Measurements from ENCODE around the gene PAFAH1B1. TPM values are rescaled to one million over a fixed set of nuclear protein-coding genes. Genes with fewer than 3 reads are reported as not detected.
A peak's percentile ranks its signal among the peaks of the same experiment; 100 is the strongest.

PAFAH1B1 gene
- total RNA-seq, 1 experiment from 2014 or later, result 89.2 TPM

DNA sequence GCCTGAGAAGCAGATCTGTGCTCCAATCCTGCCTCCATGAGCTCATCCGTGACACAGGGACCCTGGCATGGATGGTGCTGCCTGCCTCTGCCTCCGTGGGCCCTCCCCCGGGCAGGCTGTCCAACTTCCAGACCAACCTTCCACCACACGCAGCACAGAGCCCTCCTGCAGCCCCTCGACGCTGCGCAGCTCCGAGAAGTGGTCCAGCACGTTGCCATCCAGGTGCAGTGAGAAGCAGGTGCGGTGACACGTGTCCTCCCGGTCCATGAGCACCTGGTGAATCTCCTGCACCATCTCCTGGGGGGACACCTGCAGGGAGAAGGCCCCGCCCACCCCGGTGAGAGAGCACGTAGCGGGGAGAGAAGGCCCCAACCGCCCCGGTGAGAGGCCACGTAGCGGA, 109.7 kb downstream of the PAFAH1B1 start:
- DNase-seq (ENCODE audit: low read depth), result no peak

DNA sequence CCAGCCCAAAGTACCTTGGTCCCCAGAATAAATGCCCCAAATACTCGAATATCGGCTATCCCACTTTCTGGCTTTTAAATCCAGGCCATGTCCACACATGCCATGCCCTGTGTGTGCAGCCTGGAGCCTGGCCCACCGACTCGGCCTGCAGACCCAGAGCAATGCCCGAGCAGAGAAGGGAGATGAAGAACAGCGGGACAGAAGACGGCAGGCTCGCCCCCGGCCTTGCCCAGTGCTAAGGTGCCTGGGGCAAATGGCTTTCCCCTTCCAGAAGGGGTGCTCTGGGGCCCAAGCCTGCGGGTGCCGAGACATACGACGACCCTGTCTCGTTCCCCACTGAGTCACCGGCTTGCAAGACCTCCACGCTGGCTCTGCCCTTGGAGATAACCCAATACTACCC, 110.2 kb downstream of the PAFAH1B1 start:
- DNase-seq (ENCODE audit: low read depth), result no peak

DNA sequence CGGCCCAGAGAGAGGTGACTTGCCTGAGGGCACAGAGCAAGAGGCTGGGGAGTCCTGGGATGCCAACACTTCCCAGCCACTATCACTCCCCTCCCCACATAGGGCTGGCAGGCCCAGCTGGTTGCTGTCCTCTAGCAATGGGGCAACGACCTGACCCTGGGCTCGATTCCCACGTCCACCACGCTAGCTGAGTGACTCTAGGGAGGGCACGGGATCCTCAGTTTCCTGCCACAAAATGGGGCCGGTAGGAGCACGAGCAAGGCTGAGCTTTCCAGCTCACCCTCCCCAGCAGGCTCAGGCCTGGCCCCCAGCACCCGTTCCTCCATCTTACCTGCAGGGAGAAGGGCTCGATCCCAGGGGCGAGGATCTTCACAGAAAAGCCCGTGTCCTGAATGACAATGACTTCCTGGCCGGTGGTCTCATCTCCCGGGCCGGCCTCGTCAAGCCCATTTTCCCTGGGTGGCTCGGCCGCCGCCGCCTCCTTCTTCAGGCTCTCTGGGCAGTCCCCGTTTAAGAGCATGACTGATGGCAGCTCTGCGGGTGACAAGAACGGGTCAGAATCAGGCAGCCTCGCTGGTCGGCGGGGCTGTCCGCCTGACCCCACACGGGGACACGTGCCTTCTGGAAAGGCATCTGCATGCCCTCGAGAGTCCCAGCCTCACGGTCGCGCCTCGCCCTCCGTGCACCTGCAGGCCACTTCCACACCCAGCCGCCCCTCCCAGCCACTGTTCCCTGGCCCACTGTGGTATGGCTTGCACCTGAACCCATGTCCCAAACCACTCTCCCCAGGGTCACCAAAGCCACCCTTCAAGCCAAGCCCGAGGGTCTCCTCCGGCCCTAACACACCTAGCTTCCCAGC, 110.8 kb downstream of the PAFAH1B1 start:
- DNase-seq (ENCODE audit: low read depth), result no peak

DNA sequence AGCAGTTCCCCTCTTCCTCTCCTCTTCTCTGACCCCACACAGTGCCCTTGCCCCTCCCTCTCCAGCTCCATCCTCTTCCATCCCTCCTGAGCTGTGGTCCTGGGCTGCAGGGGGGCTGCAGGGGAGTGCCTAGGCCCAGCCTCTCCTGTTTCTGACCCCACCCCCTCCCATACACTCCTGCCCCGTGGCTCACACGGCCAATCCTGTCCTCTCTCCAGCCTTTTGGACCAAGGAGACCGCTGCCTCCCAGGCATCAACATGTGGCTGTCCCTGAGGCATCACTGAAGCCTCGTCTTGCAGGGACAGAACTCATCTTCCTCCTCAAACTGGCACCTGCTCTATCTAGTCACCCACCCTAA, 111.4 kb downstream of the PAFAH1B1 start:
- DNase-seq (ENCODE audit: low read depth), result no peak

DNA sequence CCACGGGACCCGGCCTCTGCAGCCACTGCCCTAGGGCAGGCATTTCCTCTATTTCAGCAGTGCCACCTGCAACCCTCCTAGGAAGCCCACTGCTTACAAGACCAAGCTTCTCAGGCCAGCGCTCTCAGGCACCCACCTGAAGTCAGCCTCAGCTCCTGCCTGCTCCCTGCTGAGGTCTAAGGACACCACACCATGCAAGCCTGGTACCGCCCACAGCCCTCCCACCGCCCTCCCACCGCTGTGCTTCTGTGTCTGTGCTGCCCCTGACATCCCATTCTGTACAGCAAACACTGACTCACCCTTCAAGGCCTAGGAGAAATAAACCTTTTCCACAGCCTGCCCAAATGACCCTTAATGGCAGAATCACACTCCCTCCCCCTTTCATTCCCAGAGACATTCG, 111.8 kb downstream of the PAFAH1B1 start:
- peak; percentile 49 for DNase-seq (ENCODE audit: low read depth)

DNA sequence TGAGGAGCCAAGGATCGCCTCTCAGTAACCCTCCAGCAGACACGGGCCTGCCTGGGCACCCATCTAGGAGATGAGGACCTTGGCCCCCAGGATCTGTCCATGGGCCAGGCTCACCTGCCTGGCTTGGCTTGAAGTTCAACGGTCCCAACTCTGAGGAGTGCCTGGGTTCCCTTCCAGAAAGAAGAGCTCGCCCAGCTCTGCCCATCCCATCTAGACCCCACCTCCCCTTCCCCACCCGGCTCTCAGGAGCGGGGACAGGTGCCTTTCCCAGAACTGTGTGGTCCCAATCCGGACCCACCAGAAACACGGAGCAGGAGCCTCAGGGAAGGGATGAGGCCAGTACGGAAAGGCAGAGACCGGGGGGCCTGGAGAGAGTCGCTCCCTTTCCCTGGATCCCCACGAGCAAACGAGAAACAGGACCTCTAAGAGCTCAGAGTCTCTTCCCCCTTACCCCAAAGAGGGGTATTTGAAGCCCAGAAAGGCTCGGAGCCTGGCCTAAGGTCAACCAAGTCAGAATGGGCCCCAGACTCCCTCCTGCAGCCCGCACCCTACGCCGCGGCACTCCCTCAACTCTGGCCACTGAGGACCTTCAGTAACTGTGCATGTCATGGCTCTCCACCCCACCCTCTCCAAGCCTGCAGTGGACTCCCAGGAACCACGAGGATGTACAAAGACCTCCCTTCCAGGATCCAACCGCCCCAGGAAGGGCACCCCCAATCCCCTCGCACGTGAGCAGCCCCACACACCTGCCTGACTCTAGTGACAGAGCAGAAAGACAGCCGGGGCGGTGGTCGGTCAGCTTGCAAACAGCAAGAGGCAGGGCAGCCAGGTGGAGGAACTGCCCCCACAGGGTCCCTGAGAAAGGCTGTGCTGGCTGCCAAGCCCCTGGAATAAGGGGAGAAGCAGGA, 112.7 kb downstream of the PAFAH1B1 start:
- DNase-seq (ENCODE audit: low read depth), result no peak

DNA sequence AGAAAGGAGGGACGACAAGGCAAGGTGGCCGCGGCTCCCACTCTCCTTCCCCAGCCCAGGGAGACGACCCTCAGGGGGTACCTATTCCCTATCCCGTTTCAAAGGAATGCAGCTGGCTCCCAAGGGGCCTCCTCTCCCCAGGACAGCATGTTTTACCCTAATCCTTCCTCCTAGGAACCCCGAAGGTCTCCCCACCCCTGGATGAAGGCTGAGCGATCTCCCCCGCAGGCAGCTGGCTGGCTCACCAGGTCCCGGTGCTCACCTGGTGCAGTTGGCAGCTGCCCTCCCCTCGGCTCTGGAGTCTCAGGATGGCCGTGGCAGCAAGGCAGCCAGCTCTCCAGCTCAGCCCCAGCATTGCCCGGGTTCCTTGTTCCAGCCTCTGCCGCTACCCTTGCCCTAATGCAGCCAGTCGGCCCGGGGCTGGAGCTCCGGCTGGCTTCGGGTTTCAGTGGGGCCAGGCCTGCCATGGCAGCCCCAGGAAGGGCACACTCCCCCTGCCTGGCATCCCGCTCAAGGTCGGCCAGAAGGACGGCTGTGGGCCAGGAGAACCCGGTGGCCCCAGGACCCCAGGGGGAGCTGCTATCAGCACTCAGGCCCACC, 113.6 kb downstream of the PAFAH1B1 start:
- DNase-seq (ENCODE audit: low read depth), result no peak

DNA sequence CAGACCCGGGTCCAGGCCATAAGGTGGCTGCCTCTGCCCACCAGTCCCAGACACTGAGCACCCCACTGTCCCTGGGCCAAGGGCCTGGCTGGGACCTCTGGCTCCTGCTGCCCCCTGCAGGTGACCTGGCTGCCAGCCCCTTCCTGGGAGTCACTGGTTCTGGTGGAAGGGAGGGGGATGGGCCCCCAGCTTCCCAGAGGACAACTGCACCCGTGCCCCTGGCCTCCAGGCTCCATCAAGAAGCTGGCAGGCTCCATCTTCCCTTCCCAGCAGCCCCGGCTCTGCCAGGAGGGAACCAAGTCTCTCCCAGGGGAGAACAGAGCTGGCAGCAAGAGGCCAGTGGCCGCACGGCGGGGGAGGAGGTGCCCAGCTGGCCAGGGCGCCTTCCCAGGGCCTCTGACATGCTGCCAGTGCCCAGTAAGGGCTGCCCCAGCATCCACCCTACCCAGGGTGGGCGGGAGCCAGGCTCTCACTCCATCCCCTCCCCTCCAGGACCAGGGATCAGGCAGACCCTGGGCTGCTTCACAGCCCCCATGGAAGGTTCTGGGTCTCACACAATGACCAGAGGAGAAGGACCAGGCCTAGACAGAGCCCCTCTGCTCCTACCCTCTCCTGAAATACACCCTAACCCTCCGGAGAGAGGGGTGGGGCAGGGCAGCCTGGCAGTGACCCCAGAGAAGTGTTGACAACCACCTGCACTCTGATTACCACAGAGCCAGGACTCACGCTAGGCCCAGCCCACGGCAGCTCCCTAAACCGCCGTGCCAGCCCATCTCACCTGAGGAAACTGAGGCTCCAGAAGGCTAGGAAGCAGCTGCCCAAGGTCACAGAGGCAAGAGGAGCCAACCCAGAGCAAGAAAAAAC, 114.5 kb downstream of the PAFAH1B1 start:
- DNase-seq (ENCODE audit: low read depth), result peak; percentile 46

DNA sequence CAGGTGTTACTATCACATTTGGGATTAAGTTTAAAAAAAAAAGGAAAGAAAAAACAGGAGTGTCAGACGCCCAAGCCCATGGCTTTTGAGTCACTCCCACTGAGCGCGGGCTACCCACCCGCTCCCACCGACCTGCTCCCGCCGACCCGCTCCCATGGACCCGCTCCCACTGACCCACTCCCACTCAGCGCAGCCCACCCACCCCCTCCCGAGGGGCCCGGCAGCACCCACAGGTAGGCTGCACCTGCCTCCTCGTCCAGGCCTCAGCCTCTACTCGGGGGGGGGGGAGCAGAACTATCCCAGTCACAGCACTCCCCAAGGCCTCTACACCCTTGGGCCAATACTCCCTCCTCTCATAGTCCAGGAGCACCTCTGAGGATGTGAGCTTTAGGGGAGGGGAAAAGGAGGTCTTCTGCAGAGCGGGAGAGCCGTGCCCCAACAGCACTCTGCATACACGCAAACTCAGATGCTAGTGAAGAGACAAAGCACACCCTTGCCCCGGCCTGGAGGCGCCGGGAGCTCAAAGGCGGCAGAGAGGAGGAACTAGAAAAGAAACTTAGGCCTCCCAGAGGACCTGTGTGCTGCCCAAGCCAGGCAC, 115.2 kb downstream of the PAFAH1B1 start:
- no peak for DNase-seq (ENCODE audit: low read depth)

DNA sequence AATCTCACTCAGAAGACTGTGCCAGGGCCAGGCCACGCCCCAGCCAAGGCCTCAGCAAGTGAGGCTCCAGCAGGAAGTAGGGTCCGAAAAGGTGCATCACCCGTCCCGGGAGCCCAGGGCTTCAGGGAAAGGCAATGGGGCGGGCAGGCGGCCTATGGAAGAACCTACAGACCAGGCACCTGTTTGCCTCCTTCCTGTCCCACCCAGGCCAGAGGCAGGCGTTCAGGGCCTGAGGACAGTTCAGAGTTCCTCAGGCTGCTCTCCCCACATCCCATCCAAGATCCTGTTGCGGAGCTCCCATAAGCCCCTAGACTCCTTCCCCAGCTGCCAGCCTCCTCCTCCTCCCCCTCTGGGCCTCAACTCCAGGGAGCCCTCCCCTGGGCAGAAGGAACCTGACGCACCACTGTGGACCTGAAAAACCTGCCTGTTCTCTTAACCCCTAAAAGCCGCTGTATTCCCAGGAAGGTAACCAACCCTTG, 115.8 kb downstream of the PAFAH1B1 start:
- DNase-seq (ENCODE audit: low read depth), result no peak

DNA sequence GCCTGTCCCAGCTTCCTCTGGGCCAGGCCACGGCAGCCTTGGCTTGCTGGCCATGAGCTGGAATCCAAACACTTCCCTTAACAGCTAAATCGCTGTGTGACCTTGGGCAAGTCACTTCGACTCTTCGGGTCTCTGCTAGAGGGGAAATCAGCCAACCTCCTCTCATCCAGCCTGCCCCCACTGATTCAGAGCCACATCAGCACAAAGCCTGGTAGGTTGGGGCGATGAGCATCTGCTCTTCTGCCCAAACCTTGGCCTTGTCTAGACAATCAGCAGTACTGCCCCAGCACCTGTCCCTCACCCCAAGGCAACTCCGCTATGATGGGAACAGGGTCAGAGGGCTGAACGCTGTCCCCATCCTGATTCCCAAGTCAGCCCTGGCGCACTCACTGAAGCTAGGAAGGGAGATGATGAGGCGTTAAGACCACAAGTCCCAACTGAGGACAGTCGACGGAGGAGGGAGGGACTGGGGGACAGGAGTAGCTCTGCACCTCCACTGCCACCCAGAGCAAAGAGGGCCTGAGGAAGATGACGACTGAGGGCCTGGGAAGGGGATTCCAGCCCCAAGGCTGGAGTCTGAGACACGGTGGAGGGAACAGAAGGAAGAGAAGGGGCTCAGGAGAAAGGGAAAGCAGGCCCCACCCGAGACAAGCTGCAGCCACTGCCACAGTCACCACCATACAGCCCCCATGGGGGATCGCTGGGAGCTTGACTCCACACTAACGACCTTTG, 116.8 kb downstream of the PAFAH1B1 start:
- DNase-seq (ENCODE audit: low read depth), result no peak

DNA sequence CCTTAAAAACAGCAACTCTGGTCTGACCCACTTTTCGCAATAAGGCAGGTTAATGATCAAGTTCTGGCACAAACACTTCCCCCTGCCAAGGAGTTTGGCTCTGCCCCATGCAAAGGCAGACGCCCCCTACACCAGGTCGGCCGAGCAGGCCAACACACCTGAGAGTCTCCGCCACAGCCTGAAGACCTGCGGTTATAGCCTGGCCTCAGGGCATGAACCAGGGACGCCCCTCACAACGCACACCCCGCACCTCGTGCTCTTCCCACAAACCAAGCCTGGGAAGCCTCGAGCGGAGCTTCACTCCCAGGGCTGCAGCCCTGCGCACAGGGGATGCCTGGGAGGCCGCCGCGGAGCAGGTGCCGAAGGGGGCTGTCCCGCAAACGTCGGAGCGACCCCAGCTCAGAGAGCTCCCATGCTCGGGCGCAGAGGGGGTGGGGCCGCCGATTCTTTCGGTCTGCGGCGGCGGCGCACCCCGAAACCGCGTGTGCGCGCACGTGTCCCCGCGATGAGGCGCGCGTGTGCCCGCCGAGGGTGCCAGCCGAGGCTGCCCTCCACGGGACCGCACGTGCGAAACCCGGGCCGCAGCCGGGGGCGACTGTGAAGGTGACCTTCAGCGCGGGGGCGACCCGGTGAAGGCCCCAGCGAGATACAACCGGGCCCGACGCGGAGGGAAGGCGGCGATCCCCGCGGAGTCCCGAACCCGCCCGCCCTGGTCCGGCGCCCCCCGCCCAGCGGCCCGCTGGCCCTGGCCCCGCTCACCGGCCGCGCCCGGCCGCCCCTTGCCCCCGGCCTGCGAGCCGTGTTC, 117.6 kb downstream of the PAFAH1B1 start:
- no peak for DNase-seq (ENCODE audit: low read depth)

DNA sequence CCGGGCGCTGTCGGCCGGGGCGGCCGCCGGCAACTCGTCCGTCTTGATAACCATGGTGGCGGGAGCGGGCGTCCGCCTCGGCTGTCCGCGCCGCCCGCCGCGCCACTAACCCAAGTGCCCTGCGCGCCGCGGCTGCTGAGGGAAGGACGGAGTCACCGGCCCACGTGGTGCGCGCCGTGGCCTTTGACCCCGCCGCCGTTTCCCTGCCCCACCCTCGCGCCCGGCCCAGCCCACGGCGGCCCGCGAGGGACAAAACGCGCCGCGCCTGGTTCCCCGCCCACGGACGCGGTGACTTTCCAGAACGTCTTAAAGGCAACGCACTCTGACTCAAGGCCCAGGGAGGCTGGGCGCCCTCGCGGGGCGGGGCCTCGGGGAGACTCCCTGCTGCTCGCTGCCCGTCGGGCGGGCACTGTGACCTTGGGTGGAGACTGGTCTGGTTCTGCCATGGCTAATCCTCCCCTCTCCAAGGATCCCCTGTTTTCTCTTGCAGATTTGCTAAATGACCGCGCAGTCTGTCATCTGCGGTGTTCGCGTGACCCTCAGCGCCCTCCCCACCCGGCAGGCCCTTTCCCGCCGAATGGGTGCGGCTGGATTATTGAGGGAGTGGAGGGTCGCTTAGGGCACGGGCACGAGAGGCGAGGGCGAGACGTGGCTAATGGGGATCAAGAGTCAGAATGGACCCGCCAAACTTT, 118.3 kb downstream of the PAFAH1B1 start, which contains the start of gene CLUH:
Gene CLUH (minus strand): TSS at position 157 of the 692 bp plus-strand sequence. CDS start 103 bp downstream, at position 54.
- peak; percentile 97 for DNase-seq (ENCODE audit: low read depth)

DNA sequence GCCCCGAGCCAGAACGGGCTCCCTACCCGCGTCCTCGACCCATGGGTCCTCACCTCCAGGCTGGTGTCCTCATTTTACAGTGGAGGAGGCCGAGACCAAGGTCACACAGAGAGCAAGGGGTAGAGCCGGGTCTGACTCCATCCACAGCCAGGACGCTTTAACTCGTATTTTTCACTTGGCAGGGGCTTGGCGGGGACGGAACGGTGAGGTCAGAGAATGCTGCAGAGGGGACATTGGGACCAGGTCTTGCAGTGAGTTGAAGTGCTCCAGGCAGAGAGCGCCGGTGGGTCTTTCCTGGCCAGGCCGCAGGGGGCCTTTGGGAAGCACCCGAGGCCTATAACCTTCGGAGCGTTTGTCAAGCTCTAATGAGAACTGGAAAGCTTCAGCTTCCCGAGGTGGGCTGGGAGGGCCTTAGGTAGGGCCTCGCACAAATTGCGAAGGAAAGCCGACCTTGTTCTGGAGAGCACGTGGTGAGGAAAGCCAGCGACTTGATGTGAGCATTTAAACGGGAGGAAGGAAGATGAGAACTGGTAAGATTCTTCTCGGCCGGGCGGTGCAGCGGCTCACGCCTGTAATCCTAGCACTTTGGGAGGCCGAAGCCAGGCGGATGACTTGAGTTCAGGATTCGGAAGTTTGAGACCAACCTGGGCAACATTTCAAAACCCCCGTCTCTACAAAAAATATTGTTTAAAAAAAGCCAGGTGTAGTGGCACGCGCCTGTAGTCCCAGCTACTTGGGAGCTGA, 119.0 kb downstream of the PAFAH1B1 start:
- DNase-seq (ENCODE audit: low read depth), result no peak

DNA sequence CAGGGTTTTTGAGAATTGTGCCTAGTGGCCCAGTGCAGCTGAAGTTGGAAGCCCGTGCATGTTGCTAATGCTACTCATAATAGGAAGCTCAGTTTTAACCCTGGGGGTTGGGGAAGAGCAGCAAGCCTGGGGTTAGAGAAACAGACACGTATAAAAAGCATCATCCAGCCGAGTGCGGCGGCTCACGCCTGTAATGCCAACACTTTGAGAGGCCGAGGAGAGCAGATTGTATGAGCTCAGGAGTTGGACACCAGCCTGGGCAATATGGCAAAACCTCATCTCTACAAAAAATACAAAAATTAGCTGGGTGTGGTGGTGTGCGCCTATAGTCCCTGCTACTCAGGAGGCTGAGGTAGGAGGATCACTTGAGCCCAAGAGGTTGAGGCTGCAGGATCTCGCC, 120.4 kb downstream of the PAFAH1B1 start:
- no peak for DNase-seq (ENCODE audit: low read depth)

DNA sequence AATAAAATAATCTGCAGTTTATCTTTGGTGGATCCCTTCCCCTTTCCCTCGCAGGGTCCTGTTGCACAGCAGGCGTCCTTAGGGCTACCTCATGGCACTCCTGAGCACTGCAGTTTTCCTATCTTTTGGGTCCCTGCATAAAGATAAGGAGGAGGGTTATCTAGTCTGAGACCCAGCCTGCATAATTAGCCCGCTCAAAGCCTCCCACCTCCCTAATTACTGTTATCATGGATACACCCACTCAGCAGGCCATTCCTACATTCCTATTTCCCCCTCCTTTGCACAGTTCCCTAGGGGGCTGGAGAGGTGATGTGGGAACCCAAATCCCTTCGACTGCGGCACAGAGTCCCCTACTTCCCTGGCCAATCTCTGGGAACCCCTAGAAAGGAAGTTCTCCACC, 123.2 kb downstream of the PAFAH1B1 start:
- no peak for DNase-seq (ENCODE audit: low read depth)

DNA sequence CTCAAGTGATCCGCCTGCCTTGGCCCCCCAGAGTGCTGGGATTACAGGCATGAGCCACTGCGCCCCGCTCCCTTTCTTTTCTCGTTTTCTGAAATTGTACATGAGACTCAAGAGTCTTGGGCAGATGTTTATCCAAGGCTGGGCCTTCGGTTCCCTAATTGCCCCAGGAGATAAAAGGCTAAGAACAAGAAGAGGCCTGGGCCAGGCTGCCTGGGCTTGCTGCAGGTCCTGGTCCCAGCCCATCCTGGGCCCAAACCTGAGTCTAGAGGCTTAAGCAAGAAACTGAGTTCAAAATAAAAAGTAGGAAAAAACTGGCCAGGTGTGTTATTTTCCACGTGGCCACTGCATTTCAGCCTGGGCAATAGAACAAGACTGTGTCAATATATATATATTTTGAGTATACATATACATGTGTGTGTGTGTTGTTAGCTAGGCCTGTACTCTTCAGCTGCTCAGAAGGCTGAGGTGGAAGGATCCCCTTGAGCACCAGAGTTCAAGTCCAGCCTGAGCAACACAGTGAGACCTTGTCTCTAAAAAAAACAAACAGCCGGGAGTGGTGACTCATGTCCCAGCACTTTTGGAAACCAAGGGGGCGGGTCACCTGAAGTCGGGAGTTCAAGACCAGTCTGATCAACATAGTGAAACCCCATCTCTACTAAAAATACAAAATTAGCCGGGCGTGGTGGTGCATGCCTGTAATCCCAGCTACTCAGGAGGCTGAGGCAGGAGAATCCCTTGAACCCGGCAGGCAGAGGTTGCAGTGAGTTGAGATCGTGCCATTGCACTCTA, 124.9 kb downstream of the PAFAH1B1 start:
- DNase-seq (ENCODE audit: low read depth), result peak; percentile 30

Measured in LHCN-M2 (cell line).